Fibroblast of lung (primary cell): Measurements from ENCODE around the gene TAS2R39.

Source experiments
- EZH2 ChIP-seq: IDR thresholded peaks from 2 replicates; pipeline ENCODE4 v1.5.1; 2012; ENCODE audit warnings: low read length, control low read depth, mild to moderate bottlenecking; ENCODE audit errors: missing control alignments
- TF ChIP-seq, protein P1 (sequence below), 2 donors: IDR thresholded peaks in 1 of 2; conservative IDR thresholded peaks in 1 of 2; 1 replicate in 1 of 2; 2 replicates in 1 of 2; pipeline ENCODE4 v1.5.1; 2011 to 2012; ENCODE audit warnings: low read length in 2 of 2, control low read depth in 1 of 2, inconsistent platforms in 1 of 2, low read depth in 1 of 2, mild to moderate bottlenecking in 1 of 2

GRCh38 chr7:143227806-143228205 lies 44.6 kb downstream of the TAS2R39 start:
- TF ChIP-seq, protein P1, sequence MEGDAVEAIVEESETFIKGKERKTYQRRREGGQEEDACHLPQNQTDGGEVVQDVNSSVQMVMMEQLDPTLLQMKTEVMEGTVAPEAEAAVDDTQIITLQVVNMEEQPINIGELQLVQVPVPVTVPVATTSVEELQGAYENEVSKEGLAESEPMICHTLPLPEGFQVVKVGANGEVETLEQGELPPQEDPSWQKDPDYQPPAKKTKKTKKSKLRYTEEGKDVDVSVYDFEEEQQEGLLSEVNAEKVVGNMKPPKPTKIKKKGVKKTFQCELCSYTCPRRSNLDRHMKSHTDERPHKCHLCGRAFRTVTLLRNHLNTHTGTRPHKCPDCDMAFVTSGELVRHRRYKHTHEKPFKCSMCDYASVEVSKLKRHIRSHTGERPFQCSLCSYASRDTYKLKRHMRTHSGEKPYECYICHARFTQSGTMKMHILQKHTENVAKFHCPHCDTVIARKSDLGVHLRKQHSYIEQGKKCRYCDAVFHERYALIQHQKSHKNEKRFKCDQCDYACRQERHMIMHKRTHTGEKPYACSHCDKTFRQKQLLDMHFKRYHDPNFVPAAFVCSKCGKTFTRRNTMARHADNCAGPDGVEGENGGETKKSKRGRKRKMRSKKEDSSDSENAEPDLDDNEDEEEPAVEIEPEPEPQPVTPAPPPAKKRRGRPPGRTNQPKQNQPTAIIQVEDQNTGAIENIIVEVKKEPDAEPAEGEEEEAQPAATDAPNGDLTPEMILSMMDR (conservative IDR thresholded peaks at IDR 0.05 in 1 of 2, IDR thresholded peaks at IDR 0.05 in 1 of 2; ENCODE audit: low read depth in 1 of 2, low read length in 2 of 2) = no peak
- TF ChIP-seq EZH2 = no peak
